ENCODE results near the gene DCUN1D4.
"Not testable (repeated sequence)": the region's sequence is repeated elsewhere in the genome, so short reads cannot be mapped to it uniquely, and the experiment has no call there.

DCUN1D4 gene

GRCh38 chr4:51895816-51896408 is 53.0 kb downstream of the DCUN1D4 start:
- DNase-seq: peak; percentile 45

GRCh38 chr4:51901363-51901762 is 58.4 kb downstream of the DCUN1D4 start:
- DNase-seq: no peak

- no peak for DNase-seq
Observed at GRCh38 chr4:51906167-51906958, 63.4 kb downstream of the DCUN1D4 start.

GRCh38 chr4:51907006-51907669 is 64.2 kb downstream of the DCUN1D4 start:
- DNase-seq: no peak

DNA sequence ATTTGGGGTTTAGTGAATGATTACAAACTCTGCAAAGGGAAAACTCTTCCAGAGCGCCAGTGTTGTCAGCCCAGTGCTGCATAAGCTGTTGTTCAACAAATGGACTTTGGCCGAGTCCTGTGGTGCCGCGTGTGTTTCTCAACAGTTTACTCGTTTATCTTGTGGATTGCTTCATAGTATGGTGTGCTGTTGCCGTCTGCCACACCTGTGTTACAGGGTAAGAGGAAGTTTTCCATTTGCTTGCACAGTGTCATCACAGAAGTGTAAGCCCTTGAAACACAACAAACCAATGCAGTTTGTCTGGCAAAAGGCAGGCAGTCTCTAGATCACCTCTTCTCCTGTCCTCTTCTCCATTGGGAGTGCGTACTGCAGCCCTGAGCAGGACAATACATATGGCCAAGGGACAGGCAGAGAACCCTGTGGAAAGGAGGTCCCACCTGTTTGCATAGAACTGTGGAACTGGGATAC is 66.3 kb downstream of the DCUN1D4 start:
- no peak for DNase-seq

DNA sequence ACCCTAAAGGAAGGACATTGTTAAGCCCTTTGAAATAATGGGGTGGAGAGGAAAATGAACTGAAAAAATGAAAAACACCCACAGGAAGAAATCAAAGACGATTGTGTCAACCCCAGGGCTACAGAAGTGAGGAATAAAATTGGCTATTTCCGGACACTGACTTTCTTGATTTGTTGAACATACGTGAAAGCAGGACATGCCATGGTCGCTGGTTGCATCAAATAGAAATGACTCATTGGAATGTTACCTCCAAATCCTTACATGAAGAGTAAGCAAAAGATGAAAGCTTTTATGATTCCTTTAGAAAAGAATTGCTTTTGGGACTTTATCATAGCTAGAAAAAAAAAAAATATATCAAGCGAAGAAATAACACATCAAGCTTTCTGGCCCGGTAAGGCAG is 75.3 kb downstream of the DCUN1D4 start:
- DNase-seq: no peak

DNA sequence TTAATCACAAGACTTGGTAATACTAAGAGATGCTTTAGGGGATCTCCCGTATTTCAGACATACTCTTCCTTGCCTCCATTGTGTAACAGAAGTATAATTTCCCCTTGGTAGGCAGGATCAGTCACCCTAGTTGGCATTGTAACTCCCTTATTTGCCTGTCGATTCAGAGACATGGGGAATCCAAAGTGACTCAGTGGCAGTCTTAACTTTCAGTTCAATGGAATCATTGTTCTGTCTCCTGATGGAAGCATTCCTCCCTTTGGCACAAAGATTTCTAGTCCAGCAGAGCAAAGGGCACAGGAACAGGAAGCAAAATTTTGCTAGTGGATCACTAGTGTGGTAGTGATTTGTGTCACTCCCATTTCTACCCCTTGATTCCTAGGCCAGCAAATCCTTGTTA is 80.4 kb downstream of the DCUN1D4 start:
- no peak for DNase-seq

- no peak for DNase-seq
Observed at GRCh38 chr4:51925307-51925706, 82.4 kb downstream of the DCUN1D4 start.

GRCh38 chr4:51930557-51930956 is 87.6 kb downstream of the DCUN1D4 start:
- DNase-seq: no peak

GRCh38 chr4:51931461-51931860 is 88.5 kb downstream of the DCUN1D4 start:
- DNase-seq: no peak

- no peak for DNase-seq
Observed at GRCh38 chr4:51932261-51932660, 89.3 kb downstream of the DCUN1D4 start.

DNA sequence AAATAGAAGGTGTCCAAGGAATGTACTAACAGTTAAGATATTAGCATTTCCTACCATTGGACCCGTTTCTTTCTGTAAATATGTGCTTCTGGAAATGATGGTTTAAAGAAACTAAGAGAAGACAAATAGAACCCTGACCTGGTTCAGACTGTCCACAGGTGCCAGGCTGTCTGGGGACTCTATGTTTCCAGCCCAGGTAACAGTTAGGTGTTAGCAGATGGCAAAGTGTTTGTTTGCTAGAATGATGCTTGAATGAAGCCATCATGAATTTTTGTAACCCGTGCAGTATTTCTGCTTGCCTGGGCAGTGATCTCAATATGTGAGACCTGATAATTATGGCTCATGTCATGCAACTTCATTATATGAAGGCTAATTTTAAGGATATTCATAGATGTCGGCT is 89.7 kb downstream of the DCUN1D4 start:
- DNase-seq: no peak

DNA sequence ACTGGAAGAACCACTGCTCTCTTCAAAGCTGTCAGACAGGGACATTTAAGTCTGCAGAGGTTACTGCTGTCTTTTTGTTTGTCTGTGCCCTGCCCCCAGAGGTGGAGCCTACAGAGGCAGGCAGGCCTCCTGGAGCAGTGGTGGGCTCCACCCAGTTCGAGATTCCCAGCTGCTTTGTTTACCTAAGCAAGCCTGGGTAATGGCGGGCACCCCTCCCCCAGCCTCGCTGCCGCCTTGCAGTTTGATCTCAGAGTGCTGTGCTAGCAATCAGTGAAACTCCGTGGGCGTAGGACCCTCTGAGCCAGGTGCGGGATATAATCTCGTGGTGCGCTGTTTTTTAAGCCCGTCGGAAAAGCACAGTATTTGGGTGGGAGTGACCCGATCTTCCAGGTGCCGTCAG is 97.5 kb downstream of the DCUN1D4 start:
- DNase-seq: not testable (repeated sequence)

DNA sequence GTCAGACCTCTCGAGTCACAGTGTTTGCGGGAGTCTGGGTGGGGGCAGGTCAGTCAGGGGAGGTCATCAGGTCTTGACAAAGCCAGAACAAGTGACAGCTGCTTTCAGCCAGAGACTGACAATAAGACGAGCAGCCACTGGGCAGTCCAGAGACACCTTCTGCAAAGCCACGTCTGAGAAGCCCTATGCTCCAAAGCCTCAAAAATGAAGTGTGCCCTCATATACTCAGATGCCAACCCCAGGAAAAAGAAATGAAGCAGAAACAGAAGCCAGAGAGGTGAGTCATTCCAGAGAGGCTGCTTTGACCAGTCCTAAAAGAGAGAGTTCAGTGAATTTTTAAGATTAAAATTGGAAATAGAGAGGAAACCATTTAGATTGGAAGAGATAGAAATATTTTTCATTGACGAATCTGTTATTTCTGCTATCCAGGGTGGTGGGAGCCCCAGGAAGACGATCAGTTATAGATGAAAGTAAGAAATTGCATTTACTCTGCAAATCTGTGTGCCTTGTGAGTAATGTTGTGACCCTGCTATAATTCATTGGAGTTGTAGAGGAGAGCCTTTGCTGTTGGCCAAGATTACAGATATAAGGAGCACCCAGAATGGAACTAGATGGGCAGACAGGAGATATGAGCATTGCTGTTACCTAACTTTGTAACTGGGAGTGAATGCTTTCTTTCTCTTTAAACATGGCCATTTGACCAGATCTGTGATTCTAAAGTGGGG is 99.3 kb downstream of the DCUN1D4 start:
- DNase-seq: no peak

DNA sequence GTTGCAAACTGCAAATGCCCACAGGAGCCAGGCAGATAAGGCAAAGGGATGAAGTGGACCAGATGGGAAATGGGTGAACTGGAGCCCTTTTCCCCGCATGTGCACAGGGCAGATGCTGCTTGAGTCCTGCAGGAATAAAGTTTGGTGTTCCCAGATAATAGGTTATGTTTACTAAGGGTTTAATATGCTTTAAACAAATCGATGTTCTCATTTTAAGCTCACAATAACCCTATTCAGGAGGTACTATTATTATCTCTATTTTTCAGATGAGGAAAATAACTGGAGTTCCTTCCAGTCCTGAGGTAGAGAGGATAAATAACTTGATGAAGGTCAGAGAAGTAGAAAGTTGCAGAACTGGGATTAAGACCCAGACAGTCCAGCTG is 99.9 kb downstream of the DCUN1D4 start:
- no peak for DNase-seq

- DNase-seq: no peak
Observed at GRCh38 chr4:51943221-51943620, 100.3 kb downstream of the DCUN1D4 start.

GRCh38 chr4:51958199-51958968 is 115.4 kb downstream of the DCUN1D4 start:
- DNase-seq: no peak

DNA sequence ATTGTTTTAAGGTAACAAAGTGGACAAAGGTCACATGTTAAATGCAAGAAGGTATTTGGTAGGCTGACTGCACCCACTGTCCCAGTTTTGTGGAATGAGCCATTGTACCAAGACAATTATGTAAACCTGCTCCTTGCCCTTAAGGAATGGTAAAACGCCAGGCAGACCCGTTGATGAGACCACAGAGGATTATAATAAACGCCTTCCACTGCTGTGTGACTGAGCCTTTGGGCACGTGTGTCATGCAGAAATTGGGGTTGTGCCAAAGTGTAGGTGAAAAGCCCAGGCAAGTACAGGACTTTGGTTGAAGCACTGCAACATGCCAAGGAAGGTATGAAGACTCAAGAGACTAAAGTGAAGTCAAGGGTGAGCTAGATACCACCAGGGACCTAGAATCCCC is 117.5 kb downstream of the DCUN1D4 start:
- DNase-seq: no peak

DNA sequence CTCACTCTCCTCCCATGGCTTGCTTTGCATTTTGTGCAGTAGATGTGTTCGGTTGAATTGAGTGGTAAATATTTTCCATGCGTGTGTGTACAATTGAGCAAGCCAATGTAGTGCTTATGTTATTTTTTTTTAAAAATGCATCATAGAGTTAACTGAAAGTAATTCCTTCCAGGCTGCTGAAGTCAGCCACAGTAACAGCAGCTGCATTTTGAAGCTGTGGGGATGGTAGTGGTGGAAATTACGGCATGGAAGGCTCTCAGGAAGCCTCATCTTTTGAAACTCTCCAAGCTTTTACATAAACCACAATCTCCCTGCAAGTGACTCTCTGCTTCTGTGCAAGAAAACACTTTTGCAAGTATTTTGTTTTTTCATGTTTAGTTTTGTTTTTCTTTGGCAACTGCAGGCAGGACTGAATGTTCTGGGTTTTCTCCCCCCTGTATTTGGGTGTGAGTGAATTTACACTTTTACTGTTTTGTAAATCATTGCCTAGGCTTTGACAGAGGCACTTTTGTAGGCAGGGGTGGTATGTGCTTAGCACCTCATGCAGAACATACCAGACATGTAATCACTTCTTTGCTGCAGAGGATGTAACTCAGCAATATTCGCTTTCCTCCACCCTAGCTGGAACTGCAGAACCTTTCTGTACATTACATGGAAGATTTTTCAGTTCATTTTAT is 121.0 kb downstream of the DCUN1D4 start:
- DNase-seq: no peak

GRCh38 chr4:51965862-51966261 is 122.9 kb downstream of the DCUN1D4 start:
- DNase-seq: no peak
